NT2/D1 (cell line): ENCODE results near the gene PTN.

Experiments
- SUZ12 ChIP-seq: IDR thresholded peaks from 2 replicates; pipeline ENCODE4 v1.6.1; 2011; ENCODE audit not compliant: insufficient read length, insufficient read depth; ENCODE audit errors: extremely low read depth
- YY1 ChIP-seq: IDR thresholded peaks from 2 replicates; pipeline ENCODE4 v1.6.1; 2011; ENCODE audit not compliant: insufficient read length, insufficient read depth
- ZNF274 ChIP-seq: IDR thresholded peaks from 2 replicates; pipeline ENCODE4 v1.6.1; 2011; ENCODE audit warnings: mild to moderate bottlenecking, low read depth, low read length

- no peak for TF ChIP-seq SUZ12
- no peak for TF ChIP-seq ZNF274
- no peak for TF ChIP-seq YY1
These were observed 129.8 kb downstream of the PTN start for GRCh38 chr7:137213744-137214143.
